ENCODE results near the gene SMG7. TPM values are rescaled to one million over a fixed set of nuclear protein-coding genes. Genes with fewer than 3 reads are reported as not detected.
A peak's percentile ranks its signal among the peaks of the same experiment; 100 is the strongest.

SMG7 gene
- total RNA-seq, 2 experiments from 2014 or later: 49.3 to 54.2 TPM

- CTCF ChIA-PET: no interaction called here
- peak overlapping the region; percentile 93 for H3K27ac Mint-ChIP-seq
- H3K27me3 Mint-ChIP-seq (ENCODE audit: low read depth): no peaks in the 10 kb centered on the region
- intact Hi-C loops (cut with micrococcal nuclease): no loop called here
- no peaks in the 10 kb centered on the region for H3K36me3 Mint-ChIP-seq (ENCODE audit: low read depth)
- DNase-seq: no peak
- no peaks in the 10 kb centered on the region for H3K9me3 Mint-ChIP-seq
- H3K4me1 Mint-ChIP-seq (ENCODE audit: low read depth): peaks cover 42% of the 10 kb centered on the region
- peak overlapping the region; percentile 49 for H3K4me3 Mint-ChIP-seq
Observed at GRCh38 chr1:183589384-183589783, 117.1 kb downstream of the SMG7 start.

DNA sequence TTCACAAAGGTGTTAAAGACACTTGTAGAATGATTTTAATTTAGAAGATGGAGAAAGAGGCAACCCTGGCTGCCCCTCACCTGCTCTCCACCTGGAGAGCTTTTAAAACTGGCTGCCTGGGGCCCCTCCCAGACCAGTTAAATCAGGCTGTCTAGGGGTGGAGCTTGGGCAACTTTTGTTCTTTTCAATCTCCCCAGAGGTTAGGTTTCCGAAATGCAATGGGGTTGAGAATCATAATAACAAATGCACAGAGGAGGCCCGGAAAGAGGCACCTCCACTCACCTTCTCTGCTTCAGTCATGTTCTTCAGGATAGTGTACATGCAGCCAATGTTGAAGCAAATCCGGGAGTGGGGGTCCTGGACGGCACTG lies 117.6 kb downstream of the SMG7 start:
- Mint-ChIP-seq H3K27ac (peak overlapping the region; percentile 93), H3K27me3 (ENCODE audit: low read depth) (no peaks in the 10 kb centered on the region), H3K36me3 (ENCODE audit: low read depth) (no peaks in the 10 kb centered on the region), H3K9me3 (no peaks in the 10 kb centered on the region), H3K4me3 (peak overlapping the region; percentile 49), H3K4me1 (ENCODE audit: low read depth) (peaks cover 42% of the 10 kb centered on the region)
- intact Hi-C loops (cut with micrococcal nuclease): loop anchor here (1.0 to 2.0 kb wide), 5 partner anchors 23 to 120 kb away; no protein-coding TSS in a partner anchor
- no peak for DNase-seq
- CTCF ChIA-PET: no interaction called here

DNA sequence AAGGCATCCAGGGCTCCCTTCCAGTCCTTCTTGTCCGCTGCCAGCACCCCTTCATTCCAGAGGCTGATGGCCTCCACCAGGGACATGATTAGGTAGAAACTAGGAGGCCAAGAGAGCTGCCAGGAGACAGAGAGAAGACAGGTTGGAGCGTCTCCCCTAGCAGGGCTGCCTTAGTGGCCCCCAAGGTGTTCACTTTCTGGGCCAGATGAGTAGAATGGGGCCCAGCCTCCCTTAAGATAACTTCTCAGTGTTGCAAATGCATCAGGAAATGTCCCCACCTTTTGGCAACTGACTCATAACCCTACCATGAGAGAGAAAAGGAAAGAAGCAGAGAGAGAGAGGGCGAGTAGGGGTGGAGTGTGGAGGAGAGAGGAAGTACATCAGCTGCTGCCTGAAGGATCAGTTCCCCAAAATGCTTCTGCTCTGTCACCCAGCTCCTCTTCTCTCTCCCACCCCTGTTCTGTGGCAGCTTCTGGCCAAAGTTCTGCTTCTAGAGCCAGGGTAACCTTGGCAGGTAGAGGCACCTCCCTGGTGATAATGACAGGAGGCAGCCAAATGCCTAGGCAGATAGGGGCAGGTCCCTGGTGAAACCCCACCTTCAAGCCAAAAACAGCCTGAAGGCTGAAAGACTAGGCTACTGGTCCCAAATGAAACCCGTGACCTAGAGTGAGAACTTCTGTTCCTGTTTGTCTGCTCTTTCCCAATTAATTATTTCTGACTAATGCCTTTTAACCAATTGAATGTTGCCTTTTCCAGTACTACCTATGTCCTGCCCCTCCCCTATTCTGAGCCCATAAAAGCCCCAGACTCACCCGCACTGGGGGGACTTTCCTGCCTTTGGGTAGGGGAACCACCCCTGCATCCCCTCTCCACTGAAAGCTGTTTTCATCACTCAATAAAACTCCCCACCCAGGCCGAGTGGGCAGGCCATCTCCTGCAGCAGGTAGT lies 118.2 kb downstream of the SMG7 start, which contains the start of gene NCF2:
TSS of gene NCF2 (minus strand) at position 216 of the 948 bp plus-strand sequence. CDS start at position 86, 130 bp downstream.
- intact Hi-C loops (cut with micrococcal nuclease): loop anchor here (1.0 to 2.0 kb wide), 5 partner anchors 23 to 120 kb away; no protein-coding TSS in a partner anchor
- Mint-ChIP-seq H3K4me3 (peak within 1 kb of the TSS; percentile 49), H3K27ac (peak within 1 kb of the TSS; percentile 93), H3K9me3 (no peaks in the 10 kb centered on the region), H3K4me1 (ENCODE audit: low read depth) (peaks cover 42% of the 10 kb centered on the region), H3K36me3 (ENCODE audit: low read depth) (no peaks in the 10 kb centered on the region), H3K27me3 (ENCODE audit: low read depth) (no peaks in the 10 kb centered on the region)
- DNase-seq: peak; percentile 80
- CTCF ChIA-PET: interaction anchor here (0.6 kb wide), 1 partner anchor 353 kb away, joined by 5 read pairs; no protein-coding TSS in a partner anchor

GRCh38 chr1:183592733-183593132 lies 120.4 kb downstream of the SMG7 start:
- H3K9me3 Mint-ChIP-seq: no peaks in the 10 kb centered on the region
- intact Hi-C loops (cut with micrococcal nuclease): no loop called here
- no peaks in the 10 kb centered on the region for H3K27me3 Mint-ChIP-seq (ENCODE audit: low read depth)
- no peaks in the 10 kb centered on the region for H3K36me3 Mint-ChIP-seq (ENCODE audit: low read depth)
- DNase-seq: no peak
- H3K4me3 Mint-ChIP-seq: no peak overlapping the region
- no peak overlapping the region for H3K27ac Mint-ChIP-seq
- CTCF ChIA-PET: interaction anchor here (0.9 kb wide), 1 partner anchor 122 kb away, joined by 4 read pairs; no protein-coding TSS in a partner anchor
- H3K4me1 Mint-ChIP-seq (ENCODE audit: low read depth): peaks cover 42% of the 10 kb centered on the region

GRCh38 chr1:183593356-183593755 lies 121.1 kb downstream of the SMG7 start:
- Mint-ChIP-seq H3K27ac (no peak overlapping the region), H3K4me3 (no peak overlapping the region), H3K9me3 (no peaks in the 10 kb centered on the region), H3K27me3 (ENCODE audit: low read depth) (no peaks in the 10 kb centered on the region), H3K4me1 (ENCODE audit: low read depth) (peaks cover 45% of the 10 kb centered on the region), H3K36me3 (ENCODE audit: low read depth) (no peaks in the 10 kb centered on the region)
- intact Hi-C loops (cut with micrococcal nuclease): no loop called here
- DNase-seq: peak; percentile 18
- CTCF ChIA-PET: interaction anchor here (0.9 kb wide), 1 partner anchor 123 kb away, joined by 4 read pairs; no protein-coding TSS in a partner anchor

GRCh38 chr1:183595537-183595936 lies 123.2 kb downstream of the SMG7 start:
- H3K4me3 Mint-ChIP-seq: no peak overlapping the region
- intact Hi-C loops (cut with micrococcal nuclease): no loop called here
- CTCF ChIA-PET: no interaction called here

DNA sequence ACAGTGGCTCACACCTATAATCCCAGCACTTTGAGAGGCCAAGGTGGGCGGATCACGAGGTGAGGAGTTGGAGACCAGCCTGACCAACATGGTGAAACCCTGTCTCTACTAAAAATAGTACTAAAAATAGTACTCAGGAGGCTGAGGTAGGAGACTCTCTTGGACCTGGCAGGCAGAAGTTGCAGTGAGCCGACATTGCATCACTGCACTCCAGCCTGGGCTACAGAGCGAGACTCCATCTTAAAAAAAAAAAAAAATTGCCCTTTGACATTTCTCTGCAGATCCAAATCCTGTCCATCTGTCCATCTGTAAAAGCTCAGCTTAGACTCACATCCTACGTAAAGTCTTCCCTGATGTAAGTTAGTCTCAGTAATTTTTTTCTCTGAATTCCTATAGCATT lies 124.2 kb downstream of the SMG7 start:
- CTCF ChIA-PET: interaction anchor here (0.6 kb wide), 1 partner anchor 15 kb away, joined by 3 read pairs; no protein-coding TSS in a partner anchor

More at GRCh38 chr1:183595537-183595936, 123.2 kb downstream of the SMG7 start:
- DNase-seq: no peak
- H3K27ac Mint-ChIP-seq: no peak overlapping the region
- peaks cover 29% of the 10 kb centered on the region for H3K4me1 Mint-ChIP-seq (ENCODE audit: low read depth)
- H3K27me3 Mint-ChIP-seq (ENCODE audit: low read depth): no peaks in the 10 kb centered on the region
- H3K9me3 Mint-ChIP-seq: no peaks in the 10 kb centered on the region
- H3K36me3 Mint-ChIP-seq (ENCODE audit: low read depth): no peaks in the 10 kb centered on the region

DNA sequence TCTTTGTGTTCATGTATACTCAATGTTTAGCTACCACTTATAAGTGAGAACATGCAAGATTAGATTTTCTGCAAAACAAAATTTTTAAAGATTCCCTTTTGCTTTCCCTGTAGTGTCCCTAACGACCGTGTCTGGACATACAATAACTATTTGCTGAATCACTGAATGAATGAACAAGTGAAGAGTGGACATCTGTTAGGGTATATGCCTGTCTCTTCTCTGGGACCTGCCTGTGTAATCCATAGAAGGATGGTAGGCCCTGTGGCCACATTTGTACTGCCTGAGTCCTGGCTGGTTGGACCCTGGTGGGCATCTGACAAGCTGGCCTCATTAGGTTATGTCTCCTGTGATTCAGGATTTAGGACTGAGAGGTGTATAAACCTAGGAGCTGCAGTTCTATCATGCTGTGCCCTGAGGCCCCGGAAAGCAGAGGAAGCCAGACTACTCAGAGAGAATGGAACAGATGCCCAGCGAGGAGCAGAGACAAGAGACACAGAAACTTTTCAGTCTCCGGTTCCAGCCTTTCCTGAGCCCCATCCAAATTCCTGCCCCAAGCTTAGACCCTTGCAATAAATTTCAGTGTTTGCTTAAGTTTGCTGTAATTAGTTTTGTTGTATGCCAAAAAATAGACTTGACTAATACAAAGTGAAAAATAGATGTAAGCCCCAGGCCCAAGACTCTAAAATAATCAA lies 125.5 kb downstream of the SMG7 start:
- Mint-ChIP-seq H3K4me1 (ENCODE audit: low read depth) (peaks cover 16% of the 10 kb centered on the region), H3K36me3 (ENCODE audit: low read depth) (no peaks in the 10 kb centered on the region), H3K4me3 (no peak overlapping the region), H3K27ac (no peak overlapping the region), H3K9me3 (no peaks in the 10 kb centered on the region), H3K27me3 (ENCODE audit: low read depth) (no peaks in the 10 kb centered on the region)
- CTCF ChIA-PET: interaction anchor here (0.7 kb wide), 1 partner anchor 379 kb away, joined by 3 read pairs; no protein-coding TSS in a partner anchor
- intact Hi-C loops (cut with micrococcal nuclease): no loop called here
- DNase-seq: no peak

More for the DNA sequence above, 124.2 kb downstream of the SMG7 start:
- no peak for DNase-seq
- no peak overlapping the region for H3K4me3 Mint-ChIP-seq
- H3K36me3 Mint-ChIP-seq (ENCODE audit: low read depth): no peaks in the 10 kb centered on the region
- no peaks in the 10 kb centered on the region for H3K27me3 Mint-ChIP-seq (ENCODE audit: low read depth)
- intact Hi-C loops (cut with micrococcal nuclease): no loop called here
- peaks cover 22% of the 10 kb centered on the region for H3K4me1 Mint-ChIP-seq (ENCODE audit: low read depth)
- no peaks in the 10 kb centered on the region for H3K9me3 Mint-ChIP-seq
- no peak overlapping the region for H3K27ac Mint-ChIP-seq

- no peaks in the 10 kb centered on the region for H3K9me3 Mint-ChIP-seq
- CTCF ChIA-PET: interaction anchor here (0.7 to 1.1 kb wide), 4 partner anchors 24 to 432 kb away, joined by 3 to 6 read pairs (median 4); no protein-coding TSS in a partner anchor
- no peaks in the 10 kb centered on the region for H3K36me3 Mint-ChIP-seq (ENCODE audit: low read depth)
- no peak overlapping the region for H3K4me3 Mint-ChIP-seq
- H3K27ac Mint-ChIP-seq: no peak overlapping the region
- peaks cover 11% of the 10 kb centered on the region for H3K4me1 Mint-ChIP-seq (ENCODE audit: low read depth)
- intact Hi-C loops (cut with micrococcal nuclease): no loop called here
- DNase-seq: peak; percentile 27
- no peaks in the 10 kb centered on the region for H3K27me3 Mint-ChIP-seq (ENCODE audit: low read depth)
Observed at GRCh38 chr1:183598386-183598785, 126.1 kb downstream of the SMG7 start.

DNA sequence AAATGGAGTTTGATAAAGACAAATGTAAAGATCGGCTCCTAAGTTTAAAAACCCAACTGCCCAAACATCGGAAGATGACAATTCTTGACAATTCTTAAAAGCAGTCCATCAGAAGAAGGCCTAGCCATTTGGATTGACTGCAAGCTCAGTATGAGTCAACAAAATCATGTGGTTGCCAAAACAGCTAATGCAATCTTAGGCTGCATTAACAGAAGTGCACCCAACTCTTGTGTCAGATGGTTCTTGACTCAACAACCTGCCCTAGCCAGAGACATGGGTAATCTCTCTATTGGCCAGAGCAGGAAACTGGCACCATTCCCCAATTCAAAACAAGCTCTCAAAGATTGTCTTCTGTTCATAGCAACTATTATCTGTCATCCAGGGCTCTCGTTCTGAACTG lies 127.8 kb downstream of the SMG7 start:
- Mint-ChIP-seq H3K36me3 (ENCODE audit: low read depth) (no peaks in the 10 kb centered on the region), H3K4me3 (no peak overlapping the region), H3K27me3 (ENCODE audit: low read depth) (no peaks in the 10 kb centered on the region), H3K27ac (no peak overlapping the region), H3K9me3 (no peaks in the 10 kb centered on the region), H3K4me1 (ENCODE audit: low read depth) (peaks cover 7% of the 10 kb centered on the region)
- CTCF ChIA-PET: interaction anchor here (0.9 to 1.3 kb wide), 2 partner anchors 84 to 85 kb away, joined by 3 to 4 read pairs; no protein-coding TSS in a partner anchor
- intact Hi-C loops (cut with micrococcal nuclease): no loop called here
- DNase-seq: no peak

- no peak for DNase-seq
- H3K4me1 Mint-ChIP-seq (ENCODE audit: low read depth): peaks cover 7% of the 10 kb centered on the region
- no peaks in the 10 kb centered on the region for H3K27me3 Mint-ChIP-seq (ENCODE audit: low read depth)
- H3K4me3 Mint-ChIP-seq: no peak overlapping the region
- intact Hi-C loops (cut with micrococcal nuclease): no loop called here
- no peak overlapping the region for H3K27ac Mint-ChIP-seq
- H3K9me3 Mint-ChIP-seq: no peaks in the 10 kb centered on the region
- CTCF ChIA-PET: interaction anchor here (0.9 kb wide), 1 partner anchor 85 kb away, joined by 3 read pairs; no protein-coding TSS in a partner anchor
- H3K36me3 Mint-ChIP-seq (ENCODE audit: low read depth): no peaks in the 10 kb centered on the region
Observed at GRCh38 chr1:183600634-183601033, 128.3 kb downstream of the SMG7 start.

GRCh38 chr1:183602510-183602909 lies 130.2 kb downstream of the SMG7 start:
- intact Hi-C loops (cut with micrococcal nuclease): no loop called here
- CTCF ChIA-PET: interaction anchor here (1.0 kb wide), 1 partner anchor 314 kb away, joined by 3 read pairs; no protein-coding TSS in a partner anchor

More at GRCh38 chr1:183602510-183602909, 130.2 kb downstream of the SMG7 start:
- peaks cover 7% of the 10 kb centered on the region for H3K4me1 Mint-ChIP-seq (ENCODE audit: low read depth)
- H3K27me3 Mint-ChIP-seq (ENCODE audit: low read depth): no peaks in the 10 kb centered on the region
- no peaks in the 10 kb centered on the region for H3K9me3 Mint-ChIP-seq
- H3K36me3 Mint-ChIP-seq (ENCODE audit: low read depth): no peaks in the 10 kb centered on the region
- no peak overlapping the region for H3K27ac Mint-ChIP-seq
- no peak for DNase-seq
- H3K4me3 Mint-ChIP-seq: no peak overlapping the region
